IMR-90 (cell line): ENCODE measurements around the gene EFCC1. TPM values are rescaled to one million over a fixed set of nuclear protein-coding genes. Genes with fewer than 3 reads are reported as not detected.

Experiments
- ATAC-seq: fragments of 200-7000 bp; cut with Tn5 transposase; 2 replicates; pipeline ENCODE4 v1.9.1; 2020; ENCODE audit warnings: low read depth, mild to moderate bottlenecking, moderate library complexity
- BruUV-seq: library from RNA; stranded (reverse); fragments of 400-500 nt; replicated peaks from 2 replicates; lab custom pipeline; 2021; lab: Mats Ljungman, UMichigan
- CTCF ChIA-PET: fragments of 300-600 bp; formaldehyde crosslinking; extraction: SDS; loops from one replicate; lab custom pipeline; 2021; ENCODE audit warnings: antibody characterized with exemption; lab: Yijun Ruan, JAX
- POLR2A ChIA-PET: fragments of 300-600 bp; sonication (Branson Sonifier 250); formaldehyde crosslinking; loops from one replicate; lab custom pipeline; 2022; ENCODE audit warnings: antibody characterized with exemption; ENCODE audit not compliant: unreplicated experiment; lab: Charles Lee
- DNase-seq: peaks from one replicate; pipeline ENCODE4 v3.0.0; 2013
- H2AFZ ChIP-seq: replicated peaks from 2 replicates; pipeline ENCODE3; 2013; ENCODE audit warnings: low read length, mild to moderate bottlenecking; ENCODE audit not compliant: poor library complexity
- H2AK5ac ChIP-seq: 2 replicates; pipeline ENCODE4 v1.6.1; 2013; ENCODE audit warnings: low read depth, low read length, inconsistent platforms
- H2AK9ac ChIP-seq: replicated peaks from 2 replicates; pipeline ENCODE3; 2013; ENCODE audit warnings: mild to moderate bottlenecking, low read depth, low read length, moderate library complexity; ENCODE audit not compliant: poor library complexity
- H2BK120ac ChIP-seq: 2 replicates; pipeline ENCODE4 v1.6.1; 2013; ENCODE audit warnings: low read depth, low read length, inconsistent platforms
- H2BK15ac ChIP-seq: 3 replicates; pipeline ENCODE4 v1.6.1; 2013; ENCODE audit warnings: low read depth, low read length, inconsistent platforms
- H2BK20ac ChIP-seq: 2 replicates; pipeline ENCODE4 v1.6.1; 2013; ENCODE audit warnings: low read depth, mild to moderate bottlenecking, inconsistent platforms, low read length, moderate library complexity
- H2BK5ac ChIP-seq: 2 replicates; pipeline ENCODE4 v1.6.1; 2013; ENCODE audit warnings: mild to moderate bottlenecking, low read depth, low read length, inconsistent platforms; ENCODE audit not compliant: poor library complexity, severe bottlenecking
- H3K14ac ChIP-seq: replicated peaks from 2 replicates; pipeline ENCODE4 v1.6.1; 2013; ENCODE audit warnings: low read depth, low read length, inconsistent platforms
- H3K18ac ChIP-seq: 2 replicates; pipeline ENCODE4 v1.6.1; 2013; ENCODE audit warnings: low read depth, low read length, control low read depth
- H3K23ac ChIP-seq: 2 replicates; pipeline ENCODE4 v1.6.1; 2013; ENCODE audit warnings: low read depth, low read length, inconsistent platforms
- H3K27ac ChIP-seq: 2 replicates; pipeline ENCODE4 v1.5.1; 2013; ENCODE audit warnings: mild to moderate bottlenecking, control low read depth, low read length; ENCODE audit not compliant: insufficient read depth
- H3K27me3 ChIP-seq: 2 replicates; pipeline ENCODE4 v1.6.1; 2013; ENCODE audit warnings: low read length; ENCODE audit not compliant: control insufficient read depth, insufficient read depth
- H3K36me3 ChIP-seq: 2 replicates; pipeline ENCODE4 v1.6.1; 2013; ENCODE audit warnings: low read length, mixed read lengths; ENCODE audit not compliant: control insufficient read depth, insufficient read depth
- H3K4ac ChIP-seq: 2 replicates; pipeline ENCODE4 v1.6.1; 2013; ENCODE audit warnings: low read depth, low read length, inconsistent platforms
- H3K4me1 ChIP-seq: 2 replicates; pipeline ENCODE4 v1.6.1; 2013; ENCODE audit warnings: low read length, mixed read lengths; ENCODE audit not compliant: control insufficient read depth, insufficient read depth
- H3K4me2 ChIP-seq: 2 replicates; pipeline ENCODE4 v1.6.1; 2013; ENCODE audit warnings: low read depth, mild to moderate bottlenecking, control low read depth, low read length, moderate library complexity
- H3K4me3 ChIP-seq: 2 replicates; pipeline ENCODE4 v1.5.1; 2013; ENCODE audit warnings: low read depth, mild to moderate bottlenecking, control low read depth, low read length, moderate library complexity; ENCODE audit not compliant: insufficient read depth
- H3K56ac ChIP-seq: 2 replicates; pipeline ENCODE4 v1.6.1; 2013; ENCODE audit warnings: low read length, inconsistent platforms; ENCODE audit not compliant: insufficient read depth; ENCODE audit errors: extremely low read depth
- H3K79me1 ChIP-seq, 2 experiments: 2 replicates each; pipeline ENCODE4 v1.6.1; 2013; ENCODE audit warnings: low read length in 2 of 2, inconsistent platforms in 1 of 2, low read depth in 1 of 2
- H3K9ac ChIP-seq: 2 replicates; pipeline ENCODE4 v1.6.1; 2013; ENCODE audit warnings: low read depth, low read length, control low read depth
- H3K9me1 ChIP-seq: 2 replicates; pipeline ENCODE4 v1.6.1; 2013; ENCODE audit warnings: low read length, inconsistent platforms; ENCODE audit not compliant: insufficient read depth
- H3K9me3 ChIP-seq: 2 replicates; pipeline ENCODE4 v1.6.1; 2013; ENCODE audit warnings: low read length; ENCODE audit not compliant: control insufficient read depth, insufficient read depth
- H4K20me1 ChIP-seq: 2 replicates; pipeline ENCODE4 v1.6.1; 2013; ENCODE audit warnings: low read length, inconsistent platforms; ENCODE audit not compliant: insufficient read depth
- H4K5ac ChIP-seq: 2 replicates; pipeline ENCODE4 v1.6.1; 2013; ENCODE audit warnings: mild to moderate bottlenecking, low read depth, low read length, control low read depth
- H4K8ac ChIP-seq, 2 experiments: 2 replicates each; pipeline ENCODE4 v1.6.1; 2013; ENCODE audit warnings: low read depth in 2 of 2, low read length in 2 of 2, control low read depth in 1 of 2, inconsistent platforms in 1 of 2
- H4K91ac ChIP-seq: 2 replicates; pipeline ENCODE4 v1.6.1; 2013; ENCODE audit warnings: low read depth, low read length, inconsistent platforms; ENCODE audit not compliant: insufficient read depth
- NFE2L2 ChIP-seq: fragments of 150-350 bp; IDR thresholded peaks from 2 replicates; pipeline ENCODE4 v1.6.1; 2016; ENCODE audit warnings: low read depth, mild to moderate bottlenecking, low read length
- WGBS, 2 experiments: methylation state at CpG; one replicate each; pipeline versions ENCODE4 v1.1.5 to v1.1.7; 2013; ENCODE audit warnings: missing lambda C conversion rate in 2 of 2; ENCODE audit not compliant: insufficient read length in 1 of 2; ENCODE audit errors: extremely low coverage in 2 of 2; 5-methylcytosine and 5-hydroxymethylcytosine counted together
- dilution Hi-C: fragments of 300-500 bp; cut with HindIII; formaldehyde crosslinking; loops from one replicate; pipeline ENCODE4 v1.14.3; 2018; ENCODE audit warnings: low sequenced_read_pairs; ENCODE audit not compliant: unreplicated experiment
- in situ Hi-C: fragments of 300-500 bp; cut with MboI; formaldehyde crosslinking; loops from 3 replicates; pipeline ENCODE4 v1.14.3; 2019; ENCODE audit warnings: low sequenced_read_pairs, inconsistent platforms, mixed read lengths
- intact Hi-C: fragments of 100-400 bp; cut with micrococcal nuclease; formaldehyde crosslinking; loops from 2 replicates; pipeline ENCODE4 v1.10.0; 2022
- polyA plus RNA-seq, 3 experiments: library from polyadenylated mRNA; depleted of rRNA; stranded (reverse); fragments of >200 nt; gene quantifications; 2 replicates each; pipeline ENCODE4 v1.2.3, GENCODE V29; 2012; ENCODE audit warnings: low replicate concordance in 1 of 3
- total RNA-seq: library from RNA; depleted of rRNA; stranded (reverse); fragments of >200 nt; gene quantifications from 2 replicates; pipeline ENCODE4 v1.2.3, GENCODE V29; 2012

EFCC1 gene
- total and polyA plus RNA-seq, 2 of the 4 experiments (the other 2 are of a cell fraction), result not detected

- Histone ChIP-seq H3K14ac (no peak overlapping the region), H2BK5ac (no peak overlapping the region), H2AK5ac (no peak overlapping the region), H3K56ac (no peak overlapping the region), H4K5ac (no peak overlapping the region), H3K4ac (no peak overlapping the region), H3K9me1 (no peaks in the 10 kb centered on the region; the same call in 1 of the 2 replicates), H4K20me1 (no peaks in the 10 kb centered on the region), H3K18ac (no peak overlapping the region), H2BK120ac (no peak overlapping the region), H4K91ac (no peak overlapping the region), H2BK15ac (no peak overlapping the region), H3K79me1 (no peaks in the 10 kb centered on the region), H2AK9ac (no peak overlapping the region), H3K27me3 (peaks cover 78% of the 10 kb centered on the region), H3K36me3 (no peaks in the 10 kb centered on the region), H2AFZ (peak overlapping the region; percentile 68), H3K9me3 (no peaks in the 10 kb centered on the region), H3K23ac (no peak overlapping the region), H2BK20ac (no peak overlapping the region), H3K9ac (no peak overlapping the region), H3K4me3 (peak overlapping the region; percentile 29; the same call in 1 of the 2 replicates), H3K27ac (no peak overlapping the region), H3K4me1 (peaks cover 10% of the 10 kb centered on the region), H3K4me2 (no peak overlapping the region; the same call in 1 of the 2 replicates), H4K8ac (no peak overlapping the region)
- WGBS, 2 experiments, result no CpG with 5 or more reads among the region's 15 CpGs
- intact Hi-C loops (no loop called here), in situ Hi-C loops (no loop called here), dilution Hi-C loops (no loop called here)
- POLR2A ChIA-PET, result no interaction called here
- no TSS peak for BruUV-seq
- ATAC-seq (no peak), DNase-seq (no peak)
- CTCF ChIA-PET, result interaction anchor here (0.7 kb wide), 1 partner anchor 29 kb away, joined by 3 read pairs; no protein-coding TSS in a partner anchor
- TF ChIP-seq NFE2L2, result no peak
Measured at GRCh38 chr3:129000742-129001100, 383 bp upstream of the EFCC1 start.
